Hippocampal formation (tissue), 2 donors: Measurements from ENCODE around the gene P2RX3.
A peak's percentile ranks its signal among the peaks of the same experiment; 100 is the strongest.
"Not testable (repeated sequence)": the region's sequence is repeated elsewhere in the genome, so short reads cannot be mapped to it uniquely, and the experiment has no call there.

Source experiments
- DNase-seq, 2 donors: peaks; one replicate each; lab custom pipeline; 2025; lab: John Stamatoyannopoulos, UW

The P2RX3 gene

DNA sequence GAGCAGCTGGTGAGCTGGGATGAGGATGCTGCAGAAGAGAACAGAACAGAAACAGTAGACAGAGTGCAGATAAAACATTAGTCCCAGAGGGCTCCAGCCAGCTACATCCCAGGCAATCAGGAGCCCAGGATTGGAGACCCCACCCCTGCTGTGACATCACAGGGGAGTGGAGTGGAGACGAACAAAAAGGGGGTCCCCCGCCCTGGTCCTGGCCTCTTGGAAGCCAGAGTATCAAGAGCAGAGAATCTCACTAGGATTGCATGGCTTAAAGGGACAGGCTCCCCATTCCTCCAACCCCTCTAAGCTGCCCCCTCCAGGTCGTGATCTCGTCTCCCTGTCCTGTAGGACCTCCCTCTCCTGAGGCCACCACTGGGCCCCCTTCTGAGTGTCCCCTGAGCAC is at the start of gene P2RX3:
Gene P2RX3 (plus strand): TSS at position 211 of the 400 bp plus-strand sequence. CDS start 199 bp downstream, outside the sequence.
- DNase-seq, result no peak

DNA sequence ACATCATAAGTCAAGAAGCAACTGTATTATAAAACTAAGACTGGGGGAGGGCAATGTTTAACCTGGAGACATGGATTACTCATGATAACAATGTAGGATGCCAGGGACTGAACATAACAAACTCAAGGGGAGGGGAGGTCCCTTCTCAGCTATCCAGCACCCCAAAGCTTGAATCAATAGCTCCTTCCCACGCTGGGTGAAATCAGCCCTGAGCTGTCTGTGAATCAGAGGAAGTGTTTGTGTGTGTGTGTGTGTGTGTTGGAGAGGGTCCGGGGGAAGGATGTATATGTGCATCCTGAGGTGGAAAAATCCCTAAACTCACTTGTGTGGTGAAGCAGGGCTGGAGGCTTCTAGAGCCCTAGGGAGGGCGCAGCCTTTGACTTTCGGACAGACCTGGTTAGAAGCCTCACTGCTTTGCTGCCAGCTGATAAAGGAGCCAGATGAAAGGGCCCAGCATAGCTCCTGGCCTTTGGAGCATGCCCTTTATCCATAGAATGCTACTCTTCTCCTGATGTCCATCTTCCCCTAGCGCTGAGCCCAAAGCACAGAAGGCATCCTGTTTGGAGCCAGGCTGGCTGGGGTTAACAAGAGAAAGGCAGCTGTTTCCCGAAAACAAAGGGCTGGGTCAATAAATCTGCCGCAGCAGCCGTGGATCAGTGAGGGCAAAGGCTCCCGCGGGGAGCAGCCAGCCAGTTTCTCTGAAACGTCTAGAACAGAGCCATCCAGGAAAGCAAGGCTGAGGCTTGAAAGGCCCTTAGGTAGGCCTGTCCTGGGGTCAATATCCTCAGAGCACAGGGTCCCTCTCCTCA is 49.2 kb upstream of the P2RX3 start:
- peak in 1 of 2 donors; percentile 13 for DNase-seq

- no peak for DNase-seq
Observed at GRCh38 chr11:57290288-57290687, 47.9 kb upstream of the P2RX3 start.

GRCh38 chr11:57294225-57295131 is 43.7 kb upstream of the P2RX3 start:
- peak; percentile 10 to 11 for DNase-seq

DNA sequence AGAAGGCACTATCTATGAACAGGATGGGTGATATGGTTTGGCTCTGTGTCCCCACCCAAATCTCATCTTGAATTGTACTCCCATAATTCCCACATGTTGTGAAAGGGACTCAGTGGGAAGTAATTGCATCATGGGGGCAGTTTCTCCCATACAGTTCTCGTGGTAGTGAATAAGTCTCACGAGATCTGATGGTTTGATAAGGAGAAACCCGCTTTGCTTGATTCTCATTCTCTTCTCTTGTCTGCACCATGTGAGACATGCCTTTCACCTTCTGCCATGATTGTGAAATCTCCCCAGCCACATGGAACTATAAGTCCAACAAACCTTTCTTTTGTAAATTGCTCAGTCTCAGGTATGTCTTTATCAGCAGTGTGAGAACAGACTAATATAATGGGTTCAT is 41.9 kb upstream of the P2RX3 start:
- not testable (repeated sequence) for DNase-seq

GRCh38 chr11:57297221-57297620 is 40.9 kb upstream of the P2RX3 start:
- no peak for DNase-seq

- no peak for DNase-seq
Observed at GRCh38 chr11:57299150-57299737, 38.9 kb upstream of the P2RX3 start.

GRCh38 chr11:57300785-57301184 is 37.4 kb upstream of the P2RX3 start:
- no peak for DNase-seq

DNA sequence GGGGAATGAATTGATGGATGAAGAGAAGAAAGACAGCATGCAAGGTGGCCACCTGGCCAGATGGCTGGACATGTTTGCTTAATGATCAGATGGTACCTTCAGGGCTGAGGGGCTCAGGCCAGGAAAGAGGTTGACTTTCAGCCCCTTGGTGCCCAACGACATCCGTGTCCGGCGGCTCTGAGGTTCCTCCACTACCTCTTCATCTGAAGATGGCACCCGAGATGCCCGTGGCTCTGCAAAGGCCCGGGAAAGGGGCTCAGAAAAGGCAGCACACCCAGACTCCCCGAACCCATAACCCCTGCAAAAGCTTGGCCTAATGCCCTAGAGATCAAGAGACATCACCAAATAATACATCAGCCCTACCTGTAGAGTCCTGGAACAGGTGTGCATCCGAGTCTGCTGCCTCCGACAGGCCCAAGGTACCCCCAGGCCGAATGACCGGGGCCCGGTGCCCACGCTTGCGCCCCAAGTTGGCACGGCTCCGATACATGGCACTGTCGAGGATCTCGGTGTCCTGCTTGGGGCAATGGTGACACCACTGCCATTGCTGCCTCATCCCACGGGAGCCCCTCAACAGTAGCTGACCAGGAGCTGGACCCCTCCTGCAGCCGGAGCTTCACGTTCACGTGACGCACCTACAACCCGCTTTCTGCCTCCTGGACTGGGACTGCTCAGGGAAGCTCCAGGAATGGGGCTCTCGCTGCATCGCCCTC is 36.3 kb upstream of the P2RX3 start:
- no peak for DNase-seq

- no peak for DNase-seq
Observed at GRCh38 chr11:57302489-57302888, 35.7 kb upstream of the P2RX3 start.

- no peak for DNase-seq
Observed at GRCh38 chr11:57303280-57303989, 34.7 kb upstream of the P2RX3 start.

- no peak for DNase-seq
Observed at GRCh38 chr11:57303990-57304579, 34.1 kb upstream of the P2RX3 start.

GRCh38 chr11:57305523-57305922 is 32.6 kb upstream of the P2RX3 start:
- DNase-seq, result no peak

- no peak for DNase-seq
Observed at GRCh38 chr11:57306161-57306876, 31.8 kb upstream of the P2RX3 start.

GRCh38 chr11:57306940-57307565 is 31.1 kb upstream of the P2RX3 start:
- no peak for DNase-seq

- no peak for DNase-seq
Observed at GRCh38 chr11:57307666-57308270, 30.4 kb upstream of the P2RX3 start.

- no peak for DNase-seq
Observed at GRCh38 chr11:57308426-57309060, 29.6 kb upstream of the P2RX3 start.
